ENCODE measurements around the gene PDZRN4. TPM values are rescaled to one million over a fixed set of nuclear protein-coding genes. Genes with fewer than 3 reads are reported as not detected.

The PDZRN4 gene
- polyA plus RNA-seq, 3 donors, result not detected

DNA sequence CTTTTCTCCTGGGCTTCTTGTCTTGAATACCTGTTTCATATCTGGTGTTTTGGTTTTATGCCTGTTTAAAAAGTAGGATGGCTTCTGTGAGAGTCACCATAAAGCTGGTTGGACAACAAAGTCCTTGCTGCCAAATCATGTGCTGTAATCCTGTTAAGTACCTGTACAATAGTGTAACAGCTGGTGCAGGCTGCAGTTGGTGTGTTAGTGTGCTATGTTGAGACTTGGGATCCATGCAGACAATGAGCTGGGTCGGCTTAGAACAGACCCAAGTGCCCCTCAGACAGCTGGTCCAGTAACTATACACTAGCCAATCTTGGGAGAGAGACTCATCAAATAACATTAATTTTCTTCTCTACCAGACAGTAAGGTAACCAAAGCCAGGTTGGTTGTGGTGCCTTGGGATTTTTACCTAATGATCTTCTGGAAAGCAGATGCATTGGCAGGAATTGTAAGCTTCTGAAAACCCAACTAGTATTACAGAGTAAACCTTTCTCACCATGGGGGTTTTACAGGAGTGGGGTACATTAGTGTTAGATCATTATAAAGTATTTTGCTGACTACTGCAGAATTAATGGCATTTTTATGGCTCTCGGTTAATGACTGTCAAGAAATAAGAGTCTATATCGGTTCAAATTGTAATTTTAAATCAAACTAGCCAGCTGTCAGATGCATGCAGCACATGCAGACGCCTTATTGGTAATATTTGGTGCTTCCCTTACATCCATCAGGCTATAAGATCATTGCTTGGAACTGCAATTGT, 231.2 kb downstream of the PDZRN4 start:
- no peaks in the 10 kb centered on the region for H3K4me1 ChIP-seq (ENCODE audit: control insufficient read depth in 1 of 2, insufficient read depth in 2 of 2, low read length in 2 of 2)

DNA sequence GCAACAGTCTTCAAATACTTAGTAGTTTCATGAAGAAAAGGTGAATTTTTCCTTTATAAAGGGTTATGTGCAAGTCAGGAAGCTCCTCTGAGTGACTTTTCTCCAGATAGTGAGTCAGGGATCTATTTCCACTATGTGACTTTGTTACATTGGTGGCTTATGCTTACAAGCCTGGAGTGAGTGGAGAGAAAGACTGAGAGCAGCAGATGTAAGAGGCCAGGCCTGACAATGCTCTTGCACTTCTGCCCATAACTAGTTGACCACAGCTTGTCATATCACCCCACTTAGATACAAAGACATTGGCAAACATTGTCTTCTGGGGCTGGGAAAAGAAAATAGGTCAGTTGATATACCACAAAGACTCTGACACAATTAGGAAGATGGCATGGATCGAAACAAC, 236.5 kb downstream of the PDZRN4 start:
- H4K20me1 ChIP-seq (ENCODE audit: insufficient read depth, low read length), result no peaks in the 10 kb centered on the region
- no peak overlapping the region for H3K4me3 Mint-ChIP-seq
- H3K36me3 ChIP-seq (replicated peaks in 1 of 2; ENCODE audit: control insufficient read depth in 1 of 2, insufficient read depth in 2 of 2, low read length in 2 of 2), result no peaks in the 10 kb centered on the region
- DNase-seq, result no peak
- intact Hi-C loops (cut with micrococcal nuclease), result no loop called here
- H3K27ac ChIP-seq (ENCODE audit: low read depth in 1 of 2, low read length in 2 of 2), result no peak overlapping the region
- H3K4me3 ChIP-seq (replicated peaks in 1 of 3; ENCODE audit: low read depth in 2 of 3, low read length in 3 of 3), result no peak overlapping the region
- H3K9me3 ChIP-seq (replicated peaks in 1 of 2; ENCODE audit: control insufficient read depth in 1 of 2, insufficient read depth in 1 of 2, low read length in 2 of 2), result peaks cover 0 to 3% of the 10 kb centered on the region in 2 donors
- H3K27me3 Mint-ChIP-seq (ENCODE audit: low read depth in 3 of 3), result no peaks in the 10 kb centered on the region
- H3K9ac ChIP-seq (ENCODE audit: insufficient read depth, low read length, poor library complexity, severe bottlenecking), result no peak overlapping the region
- no peak overlapping the region for H3K4me2 ChIP-seq (replicated peaks; ENCODE audit: extremely low read depth, low read length, poor library complexity, severe bottlenecking)
- no peaks in the 10 kb centered on the region for H3K4me1 ChIP-seq (ENCODE audit: control insufficient read depth in 1 of 2, insufficient read depth in 2 of 2, low read length in 2 of 2)
- no peak for TF ChIP-seq CTCF (IDR thresholded peaks at IDR 0.05)
- H3K27ac Mint-ChIP-seq, result no peak overlapping the region
- H3K79me2 ChIP-seq (ENCODE audit: insufficient read depth, low read length), result no peaks in the 10 kb centered on the region
- WGBS (ENCODE audit: insufficient coverage), result no CpG with 5 or more reads among the region's 1 CpG
- no peaks in the 10 kb centered on the region for H3K27me3 ChIP-seq (ENCODE audit: control insufficient read depth in 2 of 2, insufficient read depth in 2 of 2, low read length in 2 of 2)
- peaks cover 0 to 13% (median 6%) of the 10 kb centered on the region in 7 donors for H3K9me3 Mint-ChIP-seq
- no peaks in the 10 kb centered on the region for H3K36me3 Mint-ChIP-seq
- no peak overlapping the region for H2AFZ ChIP-seq (ENCODE audit: insufficient read depth, low read depth, low read length, poor library complexity, severe bottlenecking)
- no peaks in the 10 kb centered on the region for H3K4me1 Mint-ChIP-seq

More for the DNA sequence above, 231.2 kb downstream of the PDZRN4 start:
- DNase-seq, result no peak
- Histone ChIP-seq H2AFZ (ENCODE audit: insufficient read depth, low read depth, low read length, poor library complexity, severe bottlenecking) (no peak overlapping the region), H3K9me3 (replicated peaks in 1 of 2; ENCODE audit: control insufficient read depth in 1 of 2, insufficient read depth in 1 of 2, low read length in 2 of 2) (peaks cover 0 to 3% of the 10 kb centered on the region in 2 donors), H3K4me2 (replicated peaks; ENCODE audit: extremely low read depth, low read length, poor library complexity, severe bottlenecking) (no peak overlapping the region), H3K9ac (ENCODE audit: insufficient read depth, low read length, poor library complexity, severe bottlenecking) (no peak overlapping the region), H3K27me3 (ENCODE audit: control insufficient read depth in 2 of 2, insufficient read depth in 2 of 2, low read length in 2 of 2) (no peaks in the 10 kb centered on the region), H3K79me2 (ENCODE audit: insufficient read depth, low read length) (no peaks in the 10 kb centered on the region), H4K20me1 (ENCODE audit: insufficient read depth, low read length) (no peaks in the 10 kb centered on the region), H3K36me3 (replicated peaks in 1 of 2; ENCODE audit: control insufficient read depth in 1 of 2, insufficient read depth in 2 of 2, low read length in 2 of 2) (no peaks in the 10 kb centered on the region), H3K27ac (ENCODE audit: low read depth in 1 of 2, low read length in 2 of 2) (no peak overlapping the region), H3K4me3 (replicated peaks in 1 of 3; ENCODE audit: low read depth in 2 of 3, low read length in 3 of 3) (no peak overlapping the region)
- intact Hi-C loops (cut with micrococcal nuclease), result no loop called here
- WGBS (ENCODE audit: insufficient coverage), result 90% methylated on average over 2 of the region's 4 CpGs
- H3K9me3 Mint-ChIP-seq, result peaks cover 0 to 13% (median 4%) of the 10 kb centered on the region in 7 donors
- no peaks in the 10 kb centered on the region for H3K27me3 Mint-ChIP-seq (ENCODE audit: low read depth in 3 of 3)
- H3K36me3 Mint-ChIP-seq, result no peaks in the 10 kb centered on the region
- H3K4me3 Mint-ChIP-seq, result no peak overlapping the region
- TF ChIP-seq CTCF (IDR thresholded peaks at IDR 0.05), result no peak
- no peaks in the 10 kb centered on the region for H3K4me1 Mint-ChIP-seq
- no peak overlapping the region for H3K27ac Mint-ChIP-seq

Data from CD14-positive monocyte (primary cell).